PC-3 (cell line): ENCODE measurements around the gene DOC2A. TPM values are rescaled to one million over a fixed set of nuclear protein-coding genes. Genes with fewer than 3 reads are reported as not detected.

ENCODE experiments used
- ATAC-seq: fragments of 200-7000 bp; cut with Tn5 transposase; 2 replicates; pipeline ENCODE4 v1.9.1; 2020; ENCODE audit warnings: mild to moderate bottlenecking, moderate library complexity
- BruUV-seq: library from RNA; stranded (reverse); fragments of 400-500 nt; replicated peaks from 2 replicates; lab custom pipeline; 2021; lab: Mats Ljungman, UMichigan
- CTCF ChIA-PET: fragments of 300-600 bp; sonication (Branson Sonifier 250); formaldehyde crosslinking; loops from one replicate; lab custom pipeline; 2022; ENCODE audit warnings: antibody characterized with exemption; lab: Charles Lee
- POLR2A ChIA-PET: fragments of 300-600 bp; sonication (Branson Sonifier 250); formaldehyde crosslinking; loops from one replicate; lab custom pipeline; 2022; ENCODE audit warnings: antibody characterized with exemption; ENCODE audit not compliant: unreplicated experiment; lab: Charles Lee
- DNase-seq: peaks from one replicate; pipeline ENCODE4 v3.0.0-alpha.2; 2015
- H2AFZ ChIP-seq: fragments of 300-600 bp; sonication (generic); 2 replicates; pipeline ENCODE4 v1.6.0; 2016; ENCODE audit warnings: antibody characterized with exemption, low read length
- H3F3A ChIP-seq: fragments of 300-600 bp; sonication (generic); one replicate; pipeline ENCODE4 v1.6.0; 2017; ENCODE audit warnings: antibody characterized with exemption, low read length, control low read depth, mild to moderate bottlenecking; ENCODE audit not compliant: unreplicated experiment
- H3K27ac ChIP-seq: fragments of 300-600 bp; sonication (generic); 2 replicates; pipeline ENCODE4 v1.5.1; 2016; ENCODE audit warnings: mild to moderate bottlenecking, low read length
- H3K27me3 ChIP-seq: fragments of 300-600 bp; sonication (generic); 2 replicates; pipeline ENCODE4 v1.6.1; 2016; ENCODE audit warnings: low read length, mixed read lengths
- H3K36me3 ChIP-seq: fragments of 300-600 bp; sonication (generic); 2 replicates; pipeline ENCODE4 v1.6.1; 2016; ENCODE audit warnings: low read depth, mixed run types, low read length, mixed read lengths
- H3K4me1 ChIP-seq: fragments of 300-600 bp; sonication (generic); 2 replicates; pipeline ENCODE4 v1.5.1; 2016; ENCODE audit warnings: low read length; ENCODE audit not compliant: insufficient read depth
- H3K4me2 ChIP-seq: fragments of 300-600 bp; sonication (generic); 2 replicates; pipeline ENCODE4 v1.6.0; 2016; ENCODE audit warnings: low read length
- H3K4me3 ChIP-seq: fragments of 300-600 bp; sonication (generic); 2 replicates; pipeline ENCODE4 v1.5.1; 2016; ENCODE audit warnings: mild to moderate bottlenecking, low read length, mixed read lengths
- H3K79me2 ChIP-seq: fragments of 300-600 bp; sonication (generic); 2 replicates; pipeline ENCODE4 v1.6.1; 2017; ENCODE audit warnings: low read length, mixed read lengths
- H3K9ac ChIP-seq: fragments of 300-600 bp; sonication (generic); 2 replicates; pipeline ENCODE4 v1.6.0; 2016; ENCODE audit warnings: mild to moderate bottlenecking, low read length
- H3K9me2 ChIP-seq: fragments of 300-600 bp; sonication (generic); replicated peaks from 2 replicates; pipeline ENCODE4 v1.6.1; 2016; ENCODE audit warnings: mixed run types, low read length, mixed read lengths
- H3K9me3 ChIP-seq: fragments of 300-600 bp; sonication (generic); 2 replicates; pipeline ENCODE4 v1.6.1; 2016; ENCODE audit warnings: low read length, mixed read lengths
- H4K20me1 ChIP-seq: fragments of 300-600 bp; sonication (generic); 2 replicates; pipeline ENCODE4 v1.6.1; 2016; ENCODE audit warnings: low read length, mixed read lengths
- EZH2 ChIP-seq: fragments of 300-600 bp; sonication (generic); IDR thresholded peaks from one replicate; pipeline ENCODE4 v1.6.1; 2017; ENCODE audit warnings: antibody characterized with exemption, mild to moderate bottlenecking, low read length; ENCODE audit not compliant: unreplicated experiment
- EZH2phosphoT487 ChIP-seq: fragments of 300-600 bp; sonication (generic); IDR thresholded peaks from 2 replicates; pipeline ENCODE4 v1.6.1; 2018; ENCODE audit warnings: mild to moderate bottlenecking, antibody characterized with exemption, low read length, borderline replicate concordance
- intact Hi-C: fragments of 100-400 bp; cut with micrococcal nuclease; formaldehyde crosslinking; loops from 2 replicates; pipeline ENCODE4 v1.9.0; 2023
- total RNA-seq: library from RNA; depleted of rRNA; stranded (reverse); fragments of >200 nt; gene quantifications from 2 replicates; pipeline ENCODE4 v1.2.3, GENCODE V29; 2014
- TF ChIP-seq, protein P1 (sequence below): fragments of 300-600 bp; sonication (generic); conservative IDR thresholded peaks from 2 replicates; pipeline ENCODE4 v1.5.1; 2017; ENCODE audit warnings: antibody characterized with exemption, low read depth, mild to moderate bottlenecking, low read length

The DOC2A gene
- total RNA-seq, 1 experiment from 2014 or later: 4.6 TPM

DNA sequence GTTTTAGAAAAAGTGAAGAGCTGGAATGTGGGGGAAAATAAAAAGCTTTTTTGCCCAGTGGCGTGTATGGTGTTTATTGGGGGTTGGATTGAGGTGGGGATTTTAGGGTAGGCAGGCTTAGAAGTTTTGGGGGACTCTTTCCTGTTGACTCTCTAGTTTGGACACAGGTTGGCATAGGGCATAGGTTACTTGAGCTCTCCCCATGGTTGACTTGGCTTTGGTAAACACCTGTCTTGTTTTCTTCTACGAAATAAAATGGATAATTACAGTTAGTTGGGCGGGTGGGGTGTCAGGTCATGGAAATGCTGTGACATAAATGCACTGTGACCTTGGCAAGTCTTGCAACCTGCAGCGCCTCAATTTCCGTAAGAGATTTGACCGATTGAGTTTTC, 37.8 kb downstream of the DOC2A start:
- no peaks in the 10 kb centered on the region for H3F3A ChIP-seq
- TF ChIP-seq, protein P1, sequence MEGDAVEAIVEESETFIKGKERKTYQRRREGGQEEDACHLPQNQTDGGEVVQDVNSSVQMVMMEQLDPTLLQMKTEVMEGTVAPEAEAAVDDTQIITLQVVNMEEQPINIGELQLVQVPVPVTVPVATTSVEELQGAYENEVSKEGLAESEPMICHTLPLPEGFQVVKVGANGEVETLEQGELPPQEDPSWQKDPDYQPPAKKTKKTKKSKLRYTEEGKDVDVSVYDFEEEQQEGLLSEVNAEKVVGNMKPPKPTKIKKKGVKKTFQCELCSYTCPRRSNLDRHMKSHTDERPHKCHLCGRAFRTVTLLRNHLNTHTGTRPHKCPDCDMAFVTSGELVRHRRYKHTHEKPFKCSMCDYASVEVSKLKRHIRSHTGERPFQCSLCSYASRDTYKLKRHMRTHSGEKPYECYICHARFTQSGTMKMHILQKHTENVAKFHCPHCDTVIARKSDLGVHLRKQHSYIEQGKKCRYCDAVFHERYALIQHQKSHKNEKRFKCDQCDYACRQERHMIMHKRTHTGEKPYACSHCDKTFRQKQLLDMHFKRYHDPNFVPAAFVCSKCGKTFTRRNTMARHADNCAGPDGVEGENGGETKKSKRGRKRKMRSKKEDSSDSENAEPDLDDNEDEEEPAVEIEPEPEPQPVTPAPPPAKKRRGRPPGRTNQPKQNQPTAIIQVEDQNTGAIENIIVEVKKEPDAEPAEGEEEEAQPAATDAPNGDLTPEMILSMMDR: no peak
- TF ChIP-seq EZH2: no peak
- no peak for TF ChIP-seq EZH2phosphoT487
- no peak overlapping the region for H3K27ac ChIP-seq
- ChIA-PET CTCF (interaction anchor here (0.5 to 0.8 kb wide), 3 partner anchors 11 to 272 kb away, joined by 5 to 15 read pairs (median 5); partner anchors contain the start of genes ASPHD1 and TMEM219), POLR2A (interaction anchor here (0.6 to 0.9 kb wide), 6 partner anchors 29 to 161 kb away, joined by 3 to 6 read pairs (median 4); partner anchors contain the start of genes ALDOA, ASPHD1, KCTD13 and SEZ6L2)
- H3K9ac ChIP-seq: no peak overlapping the region
- H3K9me3 ChIP-seq: no peaks in the 10 kb centered on the region
- H4K20me1 ChIP-seq: peaks cover 26% of the 10 kb centered on the region
- H3K4me3 ChIP-seq: no peak overlapping the region
- no peaks in the 10 kb centered on the region for H3K9me2 ChIP-seq
- no peak overlapping the region for H3K4me2 ChIP-seq
- intact Hi-C loops: loop anchor here (5.0 kb wide), 1 partner anchor 46 kb away; the partner anchor contains the start of gene KCTD13
- H3K4me1 ChIP-seq: peaks cover 22% of the 10 kb centered on the region
- DNase-seq (no peak), ATAC-seq (no peak)
- peak overlapping the region; percentile 31; the same call in 1 of the 2 replicates for H2AFZ ChIP-seq
- no peaks in the 10 kb centered on the region for H3K27me3 ChIP-seq
- peaks cover 43% of the 10 kb centered on the region for H3K79me2 ChIP-seq
- H3K36me3 ChIP-seq: peaks cover 4% of the 10 kb centered on the region; the same call in 1 of the 2 replicates
- BruUV-seq: no TSS peak

DNA sequence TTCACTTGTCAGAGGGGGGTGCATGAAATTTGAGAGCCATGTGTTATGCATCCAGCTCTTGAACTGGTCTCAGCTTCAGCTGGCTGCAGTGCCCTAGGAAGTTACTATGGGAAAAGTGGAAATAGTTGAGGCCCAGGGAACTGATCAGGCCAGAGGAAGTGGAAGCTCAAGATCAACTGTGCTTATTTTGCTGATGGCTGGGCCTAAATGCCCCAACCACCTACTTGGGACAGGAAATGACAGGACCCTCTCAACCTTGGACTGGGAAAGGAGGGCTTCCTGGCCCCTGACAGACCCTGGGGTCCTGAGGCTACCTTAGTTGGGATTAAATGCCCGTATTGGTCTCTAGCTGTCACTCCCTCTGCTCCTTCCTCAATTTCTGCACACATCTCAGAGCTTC, 38.3 kb downstream of the DOC2A start:
- BruUV-seq: no TSS peak
- intact Hi-C loops: loop anchor here (5.0 kb wide), 1 partner anchor 45 kb away; the partner anchor contains the start of gene KCTD13
- CTCF ChIA-PET: interaction anchor here (0.6 kb wide), 1 partner anchor 72 kb away, joined by 15 read pairs; the partner anchor contains the start of gene ASPHD1

More for the DNA sequence above, 38.3 kb downstream of the DOC2A start:
- Histone ChIP-seq H3K9me2 (no peaks in the 10 kb centered on the region), H3K79me2 (peaks cover 38% of the 10 kb centered on the region), H3K36me3 (no peaks in the 10 kb centered on the region), H3K4me1 (peaks cover 22% of the 10 kb centered on the region), H3K9me3 (no peaks in the 10 kb centered on the region), H3K4me3 (no peak overlapping the region), H2AFZ (no peak overlapping the region), H3K9ac (no peak overlapping the region), H3K27me3 (no peaks in the 10 kb centered on the region), H3K27ac (no peak overlapping the region), H3K4me2 (no peak overlapping the region), H4K20me1 (peaks cover 26% of the 10 kb centered on the region), H3F3A (no peaks in the 10 kb centered on the region)
- no peak for ATAC-seq
- DNase-seq: no peak
- TF ChIP-seq EZH2 (no peak), EZH2phosphoT487 (no peak)
- TF ChIP-seq, protein P1: no peak
- POLR2A ChIA-PET: interaction anchor here (0.6 kb wide), 1 partner anchor 28 kb away, joined by 3 read pairs; no protein-coding TSS in a partner anchor
